Peyer's patch (tissue), 4 donors: ENCODE results near the gene MOCS1. TPM values are rescaled to one million over a fixed set of nuclear protein-coding genes. Genes with fewer than 3 reads are reported as not detected.

Experiments used
- DNase-seq, 3 donors: peaks; one replicate each; pipeline ENCODE4 v3.0.0-alpha.2; 2017 to 2019
- H3K27ac ChIP-seq, 4 donors: fragments of 200-600 bp; sonication (generic); one replicate each; pipeline ENCODE4 v1.5.1; 2016 to 2019
- H3K27me3 ChIP-seq, 2 donors: fragments of 200-600 bp; sonication (generic); one replicate each; pipeline ENCODE4 v1.5.1; 2019
- H3K36me3 ChIP-seq, 3 donors: fragments of 200-600 bp; sonication (generic); one replicate each; pipeline ENCODE4 v1.5.1; 2016 to 2019
- H3K4me1 ChIP-seq, 4 donors: fragments of 200-600 bp; sonication (generic); one replicate each; pipeline ENCODE4 v1.5.1; 2016 to 2019
- H3K4me3 ChIP-seq, 4 donors: fragments of 200-600 bp; sonication (generic); 1 replicate in 3 of 4; 2 replicates in 1 of 4; pipeline ENCODE4 v1.5.1; 2016 to 2019; ENCODE audit warnings: mild to moderate bottlenecking in 1 of 4
- H3K9me3 ChIP-seq, 4 donors: fragments of 200-600 bp; sonication (generic); one replicate each; pipeline ENCODE4 v1.5.1; 2016 to 2019; ENCODE audit warnings: mild to moderate bottlenecking in 1 of 4
- POLR2A ChIP-seq, 2 donors: fragments of 450-650 bp; IDR thresholded peaks; one replicate each; pipeline ENCODE4 v1.5.1; 2017; ENCODE audit warnings: antibody characterized with exemption in 2 of 2, mild to moderate bottlenecking in 2 of 2, moderate library complexity in 2 of 2
- total RNA-seq, 4 donors: library from RNA; depleted of rRNA; stranded (reverse); fragments of >200 nt; gene quantifications; one replicate each; pipeline ENCODE4 v1.1.0, GENCODE V29; 2016
- TF ChIP-seq, protein P1 (sequence below), 6 experiments: fragments of 450-650 bp in 4 of 6; fragments of 200-600 bp in 2 of 6; sonication (generic) in 1 of 6; IDR thresholded peaks; one replicate each; pipeline ENCODE4 v1.5.1; 2017 to 2019; ENCODE audit warnings: antibody characterized with exemption in 6 of 6, mild to moderate bottlenecking in 3 of 6, moderate library complexity in 1 of 6

MOCS1 gene
- total RNA-seq, 4 donors from 2014 or later: 32.2 to 62.0 (median 53.6) TPM

DNA sequence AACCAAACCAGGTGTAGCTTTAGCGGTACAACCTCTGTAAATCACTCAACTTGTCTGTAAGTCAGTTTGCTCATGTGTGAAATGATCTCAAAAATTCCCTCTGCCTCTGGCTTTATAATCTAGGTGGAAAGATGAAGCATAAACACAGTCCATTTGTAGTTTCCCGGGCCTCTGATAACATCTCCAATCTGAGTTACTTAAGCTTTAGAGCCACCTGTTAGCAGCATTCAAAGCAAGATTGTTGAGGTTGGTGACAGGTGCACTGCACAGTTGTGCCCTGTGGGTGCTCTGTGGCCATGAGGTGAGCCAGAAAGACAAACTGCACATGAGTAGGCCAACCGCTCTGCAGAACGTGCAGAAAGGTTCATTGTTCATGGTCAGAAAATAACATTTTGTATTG lies 53.7 kb downstream of the MOCS1 start:
- Histone ChIP-seq H3K4me1 (peaks cover 0 to 10% (median 0%) of the 10 kb centered on the region in 4 donors), H3K27me3 (no peaks in the 10 kb centered on the region), H3K9me3 (no peaks in the 10 kb centered on the region), H3K4me3 (no peak overlapping the region), H3K36me3 (peaks cover 0 to 9% (median 0%) of the 10 kb centered on the region in 3 donors), H3K27ac (no peak overlapping the region)
- TF ChIP-seq, protein P1, sequence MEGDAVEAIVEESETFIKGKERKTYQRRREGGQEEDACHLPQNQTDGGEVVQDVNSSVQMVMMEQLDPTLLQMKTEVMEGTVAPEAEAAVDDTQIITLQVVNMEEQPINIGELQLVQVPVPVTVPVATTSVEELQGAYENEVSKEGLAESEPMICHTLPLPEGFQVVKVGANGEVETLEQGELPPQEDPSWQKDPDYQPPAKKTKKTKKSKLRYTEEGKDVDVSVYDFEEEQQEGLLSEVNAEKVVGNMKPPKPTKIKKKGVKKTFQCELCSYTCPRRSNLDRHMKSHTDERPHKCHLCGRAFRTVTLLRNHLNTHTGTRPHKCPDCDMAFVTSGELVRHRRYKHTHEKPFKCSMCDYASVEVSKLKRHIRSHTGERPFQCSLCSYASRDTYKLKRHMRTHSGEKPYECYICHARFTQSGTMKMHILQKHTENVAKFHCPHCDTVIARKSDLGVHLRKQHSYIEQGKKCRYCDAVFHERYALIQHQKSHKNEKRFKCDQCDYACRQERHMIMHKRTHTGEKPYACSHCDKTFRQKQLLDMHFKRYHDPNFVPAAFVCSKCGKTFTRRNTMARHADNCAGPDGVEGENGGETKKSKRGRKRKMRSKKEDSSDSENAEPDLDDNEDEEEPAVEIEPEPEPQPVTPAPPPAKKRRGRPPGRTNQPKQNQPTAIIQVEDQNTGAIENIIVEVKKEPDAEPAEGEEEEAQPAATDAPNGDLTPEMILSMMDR (IDR thresholded peaks at IDR 0.05): no peak
- TF ChIP-seq POLR2A (IDR thresholded peaks at IDR 0.05): no peak
- DNase-seq: no peak

DNA sequence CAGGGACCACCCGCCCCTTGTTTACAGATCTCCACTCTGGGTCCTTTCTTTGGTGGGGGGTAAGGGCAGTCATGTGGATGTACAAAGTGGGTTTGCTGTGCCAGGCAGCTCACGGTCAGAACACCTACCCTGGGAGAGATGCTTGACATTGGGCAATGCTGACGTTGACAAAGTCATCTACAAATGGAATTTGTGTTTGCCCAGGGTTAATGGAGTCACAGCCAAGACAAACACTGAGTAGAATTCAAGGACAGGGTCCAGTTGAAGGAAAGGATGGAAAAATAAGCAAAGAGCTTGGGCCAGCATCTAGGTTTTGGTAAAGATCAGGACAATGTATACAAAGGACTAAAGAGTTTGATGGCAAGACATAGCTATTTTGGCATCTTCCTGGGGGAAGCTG lies 54.7 kb downstream of the MOCS1 start:
- Histone ChIP-seq H3K27me3 (no peaks in the 10 kb centered on the region), H3K9me3 (no peaks in the 10 kb centered on the region), H3K4me1 (peaks cover 0 to 10% (median 0%) of the 10 kb centered on the region in 4 donors), H3K36me3 (peaks cover 0 to 9% (median 0%) of the 10 kb centered on the region in 3 donors), H3K4me3 (no peak overlapping the region), H3K27ac (no peak overlapping the region)
- TF ChIP-seq POLR2A (IDR thresholded peaks at IDR 0.05): no peak
- TF ChIP-seq, protein P1 (IDR thresholded peaks at IDR 0.05): no peak
- no peak for DNase-seq

DNA sequence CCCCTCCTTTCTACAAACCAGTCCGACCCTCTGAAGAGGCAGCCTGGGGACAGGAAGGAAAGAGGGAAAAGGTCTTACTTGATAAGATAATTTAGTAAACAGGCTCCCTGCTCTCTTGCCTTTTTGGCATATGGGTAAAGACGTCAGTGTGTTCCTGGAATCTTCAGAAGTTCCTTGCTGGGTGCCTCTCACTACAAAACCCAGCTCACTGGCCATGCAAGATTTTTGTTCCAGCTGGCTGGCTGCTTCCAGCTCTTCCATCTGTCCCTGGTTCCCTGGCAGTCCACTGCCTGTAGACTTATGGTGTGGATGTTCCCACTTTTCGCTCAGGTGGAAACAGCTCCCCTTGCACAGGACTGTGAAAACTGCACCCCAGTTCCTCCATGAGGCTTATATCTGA lies 57.4 kb downstream of the MOCS1 start:
- no peak for DNase-seq
- Histone ChIP-seq H3K4me3 (no peak overlapping the region), H3K27ac (no peak overlapping the region), H3K36me3 (peaks cover 0 to 19% (median 0%) of the 10 kb centered on the region in 3 donors), H3K9me3 (no peaks in the 10 kb centered on the region), H3K4me1 (peaks cover 0 to under 1% (median 0%) of the 10 kb centered on the region in 4 donors), H3K27me3 (no peaks in the 10 kb centered on the region)
- no peak for TF ChIP-seq POLR2A (IDR thresholded peaks at IDR 0.05)
- TF ChIP-seq, protein P1 (IDR thresholded peaks at IDR 0.05): no peak

DNA sequence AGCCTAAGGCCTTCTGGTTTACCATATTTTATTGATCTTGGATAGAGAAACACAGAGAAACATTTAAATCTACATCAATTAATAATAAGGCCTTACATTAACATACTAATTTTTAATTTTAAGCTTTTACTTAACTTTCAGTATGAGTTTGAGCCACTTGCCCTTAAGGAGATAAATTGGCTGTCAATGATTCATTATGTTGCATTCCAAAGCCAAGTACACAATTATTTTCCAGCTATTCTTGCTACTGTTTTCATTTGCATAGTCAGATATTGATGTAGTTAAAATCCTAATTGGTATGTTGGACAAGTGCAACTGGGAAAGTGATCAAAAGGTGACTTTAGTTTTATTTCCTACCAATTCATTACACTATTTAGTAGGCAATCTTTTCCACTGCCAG lies 58.2 kb downstream of the MOCS1 start:
- no peaks in the 10 kb centered on the region for H3K27me3 ChIP-seq
- H3K4me1 ChIP-seq: no peaks in the 10 kb centered on the region
- H3K9me3 ChIP-seq: no peaks in the 10 kb centered on the region
- DNase-seq: no peak
- TF ChIP-seq, protein P1 (IDR thresholded peaks at IDR 0.05): no peak
- TF ChIP-seq POLR2A (IDR thresholded peaks at IDR 0.05): no peak
- H3K4me3 ChIP-seq: no peak overlapping the region
- peaks cover 0 to 26% (median 0%) of the 10 kb centered on the region in 3 donors for H3K36me3 ChIP-seq
- H3K27ac ChIP-seq: no peak overlapping the region

DNA sequence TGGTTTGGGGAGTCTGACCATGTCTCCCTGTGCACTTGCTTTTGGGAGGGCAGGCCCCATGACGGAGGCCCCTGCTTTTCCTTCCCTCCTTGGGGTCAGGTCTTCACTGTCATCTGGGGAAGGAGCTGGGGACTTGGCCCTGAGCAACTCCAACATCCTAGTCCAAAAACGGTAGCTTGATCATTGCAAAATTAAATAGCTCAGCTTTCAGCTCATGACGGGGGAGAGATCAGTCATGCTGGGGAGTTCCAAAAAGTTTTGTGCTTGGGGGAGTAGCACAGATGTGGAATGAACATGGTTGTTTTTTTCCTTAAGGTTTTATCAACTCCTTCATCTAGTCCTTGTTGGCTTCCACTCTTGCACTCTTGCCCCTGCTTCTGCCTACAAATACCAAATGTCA lies 60.8 kb downstream of the MOCS1 start:
- peaks cover 0 to 27% (median 0%) of the 10 kb centered on the region in 3 donors for H3K36me3 ChIP-seq

More for the DNA sequence above, 60.8 kb downstream of the MOCS1 start:
- H3K4me1 ChIP-seq: no peaks in the 10 kb centered on the region
- no peak overlapping the region for H3K4me3 ChIP-seq
- no peaks in the 10 kb centered on the region for H3K9me3 ChIP-seq
- TF ChIP-seq, protein P1 (IDR thresholded peaks at IDR 0.05): no peak
- no peak for TF ChIP-seq POLR2A (IDR thresholded peaks at IDR 0.05)
- H3K27ac ChIP-seq: no peak overlapping the region
- no peaks in the 10 kb centered on the region for H3K27me3 ChIP-seq
- no peak for DNase-seq
